Vagina (tissue), 2 donors: ENCODE measurements around the gene IL1F10.

Experiments
- POLR2A ChIP-seq, 2 donors: fragments of 450-650 bp; IDR thresholded peaks; one replicate each; pipeline ENCODE4 v1.6.1; 2017; ENCODE audit warnings: antibody characterized with exemption in 2 of 2, mild to moderate bottlenecking in 2 of 2, moderate library complexity in 2 of 2
- POLR2AphosphoS5 ChIP-seq, 2 donors: sonication (generic); formaldehyde crosslinking; IDR thresholded peaks; one replicate each; pipeline ENCODE4 v1.9.0; 2017; ENCODE audit warnings: antibody characterized with exemption in 2 of 2, mild to moderate bottlenecking in 2 of 2, low read depth in 1 of 2; ENCODE audit not compliant: insufficient read depth in 1 of 2
- TF ChIP-seq, protein P1 (sequence below), 3 experiments: fragments of 450-650 bp in 2 of 3; fragments of 200-600 bp in 1 of 3; sonication (generic) in 1 of 3; IDR thresholded peaks; one replicate each; pipeline ENCODE4 v1.5.1; 2017 to 2019; ENCODE audit warnings: antibody characterized with exemption in 3 of 3, mild to moderate bottlenecking in 2 of 3, moderate library complexity in 2 of 3

DNA sequence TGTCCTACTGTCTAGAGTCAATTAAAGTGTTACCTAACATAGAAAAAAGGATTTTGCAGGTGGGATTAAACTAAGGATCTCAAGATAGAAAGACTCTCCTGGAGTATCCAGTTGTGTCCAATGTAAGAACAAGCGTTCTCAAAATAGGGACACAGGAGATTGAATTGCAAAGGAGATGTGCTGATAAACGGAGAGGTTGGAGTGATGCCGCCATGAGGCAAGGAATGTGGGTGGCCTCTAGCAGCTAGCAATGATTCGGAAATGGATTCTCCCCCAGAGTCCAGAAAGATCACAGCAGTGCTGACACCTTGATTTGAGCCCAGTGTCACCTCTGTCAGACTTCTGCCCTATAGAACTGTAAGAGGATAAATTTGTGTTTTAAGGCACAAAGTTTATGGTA, 35.5 kb downstream of the IL1F10 start:
- TF ChIP-seq, protein P1, sequence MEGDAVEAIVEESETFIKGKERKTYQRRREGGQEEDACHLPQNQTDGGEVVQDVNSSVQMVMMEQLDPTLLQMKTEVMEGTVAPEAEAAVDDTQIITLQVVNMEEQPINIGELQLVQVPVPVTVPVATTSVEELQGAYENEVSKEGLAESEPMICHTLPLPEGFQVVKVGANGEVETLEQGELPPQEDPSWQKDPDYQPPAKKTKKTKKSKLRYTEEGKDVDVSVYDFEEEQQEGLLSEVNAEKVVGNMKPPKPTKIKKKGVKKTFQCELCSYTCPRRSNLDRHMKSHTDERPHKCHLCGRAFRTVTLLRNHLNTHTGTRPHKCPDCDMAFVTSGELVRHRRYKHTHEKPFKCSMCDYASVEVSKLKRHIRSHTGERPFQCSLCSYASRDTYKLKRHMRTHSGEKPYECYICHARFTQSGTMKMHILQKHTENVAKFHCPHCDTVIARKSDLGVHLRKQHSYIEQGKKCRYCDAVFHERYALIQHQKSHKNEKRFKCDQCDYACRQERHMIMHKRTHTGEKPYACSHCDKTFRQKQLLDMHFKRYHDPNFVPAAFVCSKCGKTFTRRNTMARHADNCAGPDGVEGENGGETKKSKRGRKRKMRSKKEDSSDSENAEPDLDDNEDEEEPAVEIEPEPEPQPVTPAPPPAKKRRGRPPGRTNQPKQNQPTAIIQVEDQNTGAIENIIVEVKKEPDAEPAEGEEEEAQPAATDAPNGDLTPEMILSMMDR (IDR thresholded peaks at IDR 0.05): no peak
- TF ChIP-seq POLR2AphosphoS5 (IDR thresholded peaks at IDR 0.05; ENCODE audit: insufficient read depth in 1 of 2, low read depth in 1 of 2) (no peak), POLR2A (IDR thresholded peaks at IDR 0.05) (no peak)
